WI38 (cell line): Measurements from ENCODE around the gene BPIFB3.

Experiments used
- H3K4me3 ChIP-seq: 2 replicates; pipeline ENCODE4 v1.5.1; 2011; ENCODE audit warnings: low read depth, mild to moderate bottlenecking, control low read depth, low read length
- TF ChIP-seq, protein P1 (sequence below): IDR thresholded peaks from 2 replicates; pipeline ENCODE4 v1.5.1; 2012; ENCODE audit warnings: low read depth, mild to moderate bottlenecking, control low read depth, low read length

The BPIFB3 gene

DNA sequence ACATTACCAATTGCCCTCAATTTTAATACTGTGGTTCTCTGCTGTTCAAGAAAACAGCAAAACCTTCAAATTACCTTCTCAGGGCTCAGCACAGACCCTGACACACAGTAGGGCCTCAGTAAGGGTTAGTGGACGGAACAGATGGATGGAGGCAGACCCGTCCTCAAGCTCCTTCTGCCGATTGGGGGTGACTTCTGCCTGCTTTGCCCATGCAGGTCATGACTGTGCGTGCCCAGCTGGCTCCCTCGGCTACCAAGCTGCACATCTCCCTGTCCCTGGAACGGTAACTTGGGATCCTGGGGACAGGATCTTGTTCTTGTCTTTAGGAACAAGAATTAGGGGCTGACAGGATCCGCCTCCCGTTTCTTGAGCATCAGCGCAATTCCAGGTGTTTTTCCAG lies 16.0 kb downstream of the BPIFB3 start:
- no peak overlapping the region for H3K4me3 ChIP-seq
- TF ChIP-seq, protein P1, sequence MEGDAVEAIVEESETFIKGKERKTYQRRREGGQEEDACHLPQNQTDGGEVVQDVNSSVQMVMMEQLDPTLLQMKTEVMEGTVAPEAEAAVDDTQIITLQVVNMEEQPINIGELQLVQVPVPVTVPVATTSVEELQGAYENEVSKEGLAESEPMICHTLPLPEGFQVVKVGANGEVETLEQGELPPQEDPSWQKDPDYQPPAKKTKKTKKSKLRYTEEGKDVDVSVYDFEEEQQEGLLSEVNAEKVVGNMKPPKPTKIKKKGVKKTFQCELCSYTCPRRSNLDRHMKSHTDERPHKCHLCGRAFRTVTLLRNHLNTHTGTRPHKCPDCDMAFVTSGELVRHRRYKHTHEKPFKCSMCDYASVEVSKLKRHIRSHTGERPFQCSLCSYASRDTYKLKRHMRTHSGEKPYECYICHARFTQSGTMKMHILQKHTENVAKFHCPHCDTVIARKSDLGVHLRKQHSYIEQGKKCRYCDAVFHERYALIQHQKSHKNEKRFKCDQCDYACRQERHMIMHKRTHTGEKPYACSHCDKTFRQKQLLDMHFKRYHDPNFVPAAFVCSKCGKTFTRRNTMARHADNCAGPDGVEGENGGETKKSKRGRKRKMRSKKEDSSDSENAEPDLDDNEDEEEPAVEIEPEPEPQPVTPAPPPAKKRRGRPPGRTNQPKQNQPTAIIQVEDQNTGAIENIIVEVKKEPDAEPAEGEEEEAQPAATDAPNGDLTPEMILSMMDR: no peak

DNA sequence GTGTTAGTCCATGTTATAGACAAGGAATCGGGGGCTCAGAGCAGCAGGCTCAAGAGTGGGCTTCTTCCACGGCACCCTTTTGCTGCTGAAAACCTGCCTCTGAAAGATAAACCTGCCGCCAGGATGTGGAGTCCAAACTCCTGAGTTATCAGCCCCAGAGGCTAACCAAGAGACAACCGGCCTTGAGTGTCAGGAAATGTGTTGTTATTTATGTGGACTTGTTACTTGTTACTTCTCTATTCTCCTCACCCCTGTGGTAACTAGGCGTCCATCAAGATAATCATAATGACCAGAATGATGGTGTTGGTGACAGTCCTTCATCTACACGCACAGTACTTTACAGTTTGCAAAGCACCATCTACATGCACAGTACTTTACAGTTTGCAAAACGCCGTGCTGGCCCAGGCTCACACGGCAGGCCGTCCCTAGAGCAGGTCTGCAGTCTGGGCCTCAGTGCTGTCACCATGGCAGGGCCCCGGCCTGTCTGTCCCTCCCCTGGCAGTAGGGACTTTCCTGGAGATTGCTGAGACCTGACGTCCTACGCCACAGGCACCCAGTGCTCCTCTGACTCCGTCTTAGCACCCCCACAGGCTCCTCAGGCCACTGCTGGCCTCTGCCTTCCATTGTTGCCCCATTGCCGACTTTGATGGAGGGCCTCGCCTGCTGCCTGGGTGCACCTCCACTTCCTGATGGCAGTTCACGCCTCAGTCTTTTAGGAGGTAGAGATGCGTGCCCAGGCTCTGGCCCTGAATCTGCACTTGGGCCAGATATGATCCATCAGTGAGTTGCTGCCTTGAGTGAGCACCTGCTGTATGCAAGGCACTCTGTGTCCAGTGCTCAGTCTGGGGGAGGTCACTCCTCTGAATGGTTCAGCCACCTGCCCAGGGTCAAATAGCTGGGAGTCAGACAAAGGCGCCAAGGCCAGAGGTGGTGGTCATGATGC lies 16.7 kb downstream of the BPIFB3 start:
- TF ChIP-seq, protein P1: no peak
- H3K4me3 ChIP-seq: no peak overlapping the region

DNA sequence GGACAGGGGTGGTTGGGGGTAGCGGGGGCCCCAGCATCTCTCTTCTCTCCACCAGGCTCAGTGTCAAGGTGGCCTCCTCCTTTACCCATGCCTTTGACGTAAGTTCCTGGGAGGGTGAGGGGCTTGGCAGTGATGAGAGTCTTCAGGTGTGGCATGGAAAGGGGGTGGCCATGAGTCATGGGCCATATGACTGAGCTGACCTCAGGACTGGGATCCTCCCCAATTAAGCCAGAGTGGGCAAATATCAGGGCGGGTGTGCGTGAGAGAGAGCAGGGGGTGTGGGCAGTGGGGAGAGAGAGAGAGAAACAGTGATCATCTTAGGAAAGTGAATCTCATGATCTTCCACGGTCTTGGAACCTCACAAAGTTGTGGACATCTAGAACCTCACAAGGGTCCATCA lies 17.5 kb downstream of the BPIFB3 start:
- no peak overlapping the region for H3K4me3 ChIP-seq
- TF ChIP-seq, protein P1: no peak

DNA sequence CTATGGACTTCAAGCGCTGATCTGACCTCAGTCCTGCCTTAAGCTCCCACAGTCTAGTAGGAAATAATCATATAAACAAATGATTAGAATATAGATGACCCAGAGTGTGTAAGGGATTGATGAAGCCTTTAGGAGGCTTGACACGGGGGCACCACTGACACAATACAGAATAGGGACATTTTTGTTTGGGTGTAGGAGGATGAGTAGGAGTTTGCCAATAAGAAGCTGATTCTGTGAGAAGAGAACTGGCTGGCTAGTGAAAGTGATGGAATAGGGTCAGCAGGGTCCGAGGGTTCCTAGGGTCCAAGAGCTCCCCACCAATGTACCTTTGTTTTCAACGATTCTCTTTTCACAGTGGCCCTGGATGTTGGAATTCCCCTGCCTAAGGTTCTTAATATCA lies 18.7 kb downstream of the BPIFB3 start:
- TF ChIP-seq, protein P1: no peak
- H3K4me3 ChIP-seq: no peak overlapping the region

- no peak overlapping the region for H3K4me3 ChIP-seq
- TF ChIP-seq, protein P1: no peak
Measured at GRCh38 chr20:33072813-33073212, 19.1 kb downstream of the BPIFB3 start.

DNA sequence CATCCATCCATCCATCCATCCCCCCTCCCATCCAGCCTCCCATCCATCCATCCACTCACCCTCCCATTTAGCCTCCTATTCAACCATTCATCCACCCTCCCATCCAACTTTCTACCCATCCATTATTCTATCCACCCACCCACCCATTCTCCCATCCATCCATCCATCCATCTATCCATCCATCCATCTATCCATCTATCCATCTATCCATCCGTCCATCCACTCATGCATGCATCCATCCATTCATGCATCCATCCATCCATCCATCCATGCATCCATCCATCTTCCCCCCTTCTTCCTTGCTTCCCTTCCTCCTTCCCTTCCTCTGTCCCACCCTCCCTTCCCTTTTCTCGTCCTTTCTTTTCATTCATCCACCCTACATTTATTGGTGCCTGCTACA lies 21.0 kb downstream of the BPIFB3 start:
- TF ChIP-seq, protein P1: no peak
- H3K4me3 ChIP-seq: no peak overlapping the region

GRCh38 chr20:33075281-33075680 lies 21.6 kb downstream of the BPIFB3 start:
- TF ChIP-seq, protein P1: no peak
- no peak overlapping the region for H3K4me3 ChIP-seq
